ENCODE data around the gene MAP3K3. TPM values are rescaled to one million over a fixed set of nuclear protein-coding genes. Genes with fewer than 3 reads are reported as not detected.

MAP3K3 gene
- total and polyA plus RNA-seq, 2 donors (not counting 1 experiment from before 2014, with no cell fraction given): 49.1 to 74.7 TPM

DNA sequence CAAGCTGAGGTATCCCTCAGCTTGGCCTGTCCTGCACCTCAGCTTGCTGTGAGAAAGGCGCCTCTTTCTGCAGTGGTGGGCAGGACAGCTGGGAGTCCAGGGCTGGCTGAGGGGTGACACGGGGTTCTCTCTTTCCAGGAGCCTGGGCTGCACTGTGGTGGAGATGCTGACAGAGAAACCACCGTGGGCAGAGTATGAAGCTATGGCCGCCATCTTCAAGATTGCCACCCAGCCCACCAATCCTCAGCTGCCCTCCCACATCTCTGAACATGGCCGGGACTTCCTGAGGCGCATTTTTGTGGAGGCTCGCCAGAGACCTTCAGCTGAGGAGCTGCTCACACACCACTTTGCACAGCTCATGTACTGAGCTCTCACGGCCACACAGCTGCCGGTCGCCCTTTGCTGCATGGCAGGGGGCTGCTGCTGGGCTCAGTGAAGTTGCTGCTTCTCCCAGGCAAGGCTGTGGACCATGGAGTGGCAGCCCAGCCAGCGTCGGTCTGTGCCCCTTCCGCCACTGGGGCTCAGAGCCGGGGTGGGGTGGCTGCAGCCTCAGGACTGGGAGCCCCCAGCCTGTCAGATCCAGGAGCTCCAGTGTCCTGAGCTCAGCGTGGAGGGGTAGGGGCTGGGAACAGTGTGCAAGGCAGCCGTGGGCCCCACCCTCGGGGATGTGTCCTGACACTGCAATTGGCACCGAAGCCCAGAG is 71.3 kb downstream of the MAP3K3 start:
- peak; percentile 25 for DNase-seq
- CTCF ChIA-PET: interaction anchor here (0.8 to 3.3 kb wide), 3 partner anchors 13 to 32 kb away, joined by 3 to 46 read pairs (median 4); no protein-coding TSS in a partner anchor

More for the DNA sequence above, 71.3 kb downstream of the MAP3K3 start:
- 99% methylated on average over 15 of the region's 18 CpGs for WGBS (ENCODE audit: insufficient coverage)
- Mint-ChIP-seq H3K4me3 (peak overlapping the region; percentile 19), H3K9me3 (ENCODE audit: insufficient read depth) (no peaks in the 10 kb centered on the region), H3K27ac (peak overlapping the region; percentile 91), H3K4me1 (peaks cover 53% of the 10 kb centered on the region), H3K27me3 (no peaks in the 10 kb centered on the region)
- no peak overlapping the region for H3K4me3 ChIP-seq (ENCODE audit: control extremely low read depth in 1 of 5, extremely low read depth in 1 of 5, insufficient read depth in 1 of 5, low read depth in 2 of 5, low read length in 4 of 5)
- peaks cover 27% of the 10 kb centered on the region for H3K79me2 ChIP-seq (ENCODE audit: control insufficient read depth, insufficient read depth, low read length)
- no peaks in the 10 kb centered on the region for H3K9me3 ChIP-seq (ENCODE audit: control extremely low read depth in 1 of 3, control insufficient read depth in 2 of 3, insufficient read depth in 1 of 3, low read length in 2 of 3)
- no peak overlapping the region for H2AFZ ChIP-seq (ENCODE audit: insufficient read depth, low read depth, low read length, poor library complexity, severe bottlenecking)
- TF ChIP-seq, protein P1, sequence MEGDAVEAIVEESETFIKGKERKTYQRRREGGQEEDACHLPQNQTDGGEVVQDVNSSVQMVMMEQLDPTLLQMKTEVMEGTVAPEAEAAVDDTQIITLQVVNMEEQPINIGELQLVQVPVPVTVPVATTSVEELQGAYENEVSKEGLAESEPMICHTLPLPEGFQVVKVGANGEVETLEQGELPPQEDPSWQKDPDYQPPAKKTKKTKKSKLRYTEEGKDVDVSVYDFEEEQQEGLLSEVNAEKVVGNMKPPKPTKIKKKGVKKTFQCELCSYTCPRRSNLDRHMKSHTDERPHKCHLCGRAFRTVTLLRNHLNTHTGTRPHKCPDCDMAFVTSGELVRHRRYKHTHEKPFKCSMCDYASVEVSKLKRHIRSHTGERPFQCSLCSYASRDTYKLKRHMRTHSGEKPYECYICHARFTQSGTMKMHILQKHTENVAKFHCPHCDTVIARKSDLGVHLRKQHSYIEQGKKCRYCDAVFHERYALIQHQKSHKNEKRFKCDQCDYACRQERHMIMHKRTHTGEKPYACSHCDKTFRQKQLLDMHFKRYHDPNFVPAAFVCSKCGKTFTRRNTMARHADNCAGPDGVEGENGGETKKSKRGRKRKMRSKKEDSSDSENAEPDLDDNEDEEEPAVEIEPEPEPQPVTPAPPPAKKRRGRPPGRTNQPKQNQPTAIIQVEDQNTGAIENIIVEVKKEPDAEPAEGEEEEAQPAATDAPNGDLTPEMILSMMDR (IDR thresholded peaks at IDR 0.05): no peak
- no peak for TF ChIP-seq EZH2 (IDR thresholded peaks at IDR 0.05; ENCODE audit: borderline replicate concordance, insufficient read depth, low read depth, low read length, poor library complexity, severe bottlenecking)
- H3K36me3 ChIP-seq (replicated peaks in 1 of 2; ENCODE audit: control extremely low read depth in 1 of 2, control insufficient read depth in 1 of 2, extremely low read depth in 1 of 2, insufficient read depth in 2 of 2, low read length in 1 of 2): peaks cover 1 to 75% of the 10 kb centered on the region in 2 experiments
- peaks cover 44% of the 10 kb centered on the region for H4K20me1 ChIP-seq (ENCODE audit: control insufficient read depth, insufficient read depth, low read length, poor library complexity, severe bottlenecking)
- H3K4me2 ChIP-seq (replicated peaks; ENCODE audit: low read depth, low read length, poor library complexity, severe bottlenecking): no peak overlapping the region
- no peak overlapping the region for H3K9ac ChIP-seq (ENCODE audit: low read length)
- ATAC-seq (ENCODE audit: low read depth): no peak
- H3K27ac ChIP-seq (ENCODE audit: low read length in 2 of 2): peak overlapping the region in 1 of 2 donors; percentile 75
- H3K27me3 ChIP-seq (replicated peaks in 1 of 4; ENCODE audit: control extremely low read depth in 1 of 4, control insufficient read depth in 3 of 4, insufficient read depth in 4 of 4, low read length in 3 of 4): no peaks in the 10 kb centered on the region
- POLR2A ChIA-PET: interaction anchor here (0.7 to 10.6 kb wide), 7 partner anchors 8 to 81 kb away, joined by 3 to 113 read pairs (median 11); partner anchors contain the start of genes CCDC47, DDX42 and MAP3K3
- H3K4me1 ChIP-seq (ENCODE audit: control insufficient read depth in 2 of 2, insufficient read depth in 2 of 2, low read length in 2 of 2): peaks cover 39 to 47% of the 10 kb centered on the region in 2 donors
- intact Hi-C loops (cut with micrococcal nuclease): no loop called here
